ENCODE measurements around the gene LIMS2.

Gene LIMS2

DNA sequence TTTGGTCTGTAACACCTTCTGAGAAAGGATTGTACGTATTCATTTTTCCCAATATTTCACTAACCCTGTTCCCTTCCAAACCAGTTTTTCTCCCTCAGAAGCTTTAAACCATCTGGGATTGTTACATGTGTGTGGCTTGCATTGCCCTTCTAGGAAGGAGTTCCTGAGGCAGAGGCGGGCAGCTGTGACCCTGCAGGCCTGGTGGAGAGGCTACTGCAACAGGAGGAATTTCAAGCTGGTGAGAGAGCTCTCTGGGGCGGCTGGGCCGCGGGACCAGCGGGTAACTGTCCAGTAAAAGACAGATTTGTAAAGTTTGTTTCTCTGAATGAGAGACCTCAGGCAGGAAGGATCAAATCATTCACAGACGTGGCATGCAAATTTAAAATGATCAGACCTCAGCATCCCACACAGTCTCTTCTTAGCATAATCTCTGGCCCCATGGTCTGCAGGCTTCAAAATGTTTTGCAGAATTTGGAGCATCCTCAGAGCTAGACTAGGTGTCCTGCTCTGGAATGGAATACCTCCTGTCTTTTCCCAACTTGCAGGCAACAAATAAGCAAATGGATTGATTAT lies 69.6 kb downstream of the LIMS2 start:
- no peak for DNase-seq (ENCODE audit: low spot score)

DNA sequence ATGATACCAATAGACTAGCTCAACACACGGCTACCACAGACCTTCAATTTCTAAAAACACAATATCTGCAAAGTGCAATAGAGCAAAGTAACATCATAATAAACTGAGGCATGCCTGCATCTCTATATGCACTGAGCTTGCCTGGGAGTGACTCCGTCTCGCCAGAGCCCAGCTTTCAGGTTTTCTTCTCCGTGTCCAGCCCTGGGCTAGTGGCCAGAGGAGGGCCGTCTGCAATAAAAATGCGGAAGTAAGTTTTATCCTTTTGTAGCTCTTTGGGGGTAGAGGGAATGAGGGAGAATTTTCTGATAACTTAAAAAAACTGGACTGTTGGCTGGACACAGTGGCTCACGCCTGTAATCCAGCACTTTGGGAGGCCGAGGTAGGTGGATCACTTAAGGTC lies 70.3 kb downstream of the LIMS2 start:
- no peak for DNase-seq (ENCODE audit: low spot score)

DNA sequence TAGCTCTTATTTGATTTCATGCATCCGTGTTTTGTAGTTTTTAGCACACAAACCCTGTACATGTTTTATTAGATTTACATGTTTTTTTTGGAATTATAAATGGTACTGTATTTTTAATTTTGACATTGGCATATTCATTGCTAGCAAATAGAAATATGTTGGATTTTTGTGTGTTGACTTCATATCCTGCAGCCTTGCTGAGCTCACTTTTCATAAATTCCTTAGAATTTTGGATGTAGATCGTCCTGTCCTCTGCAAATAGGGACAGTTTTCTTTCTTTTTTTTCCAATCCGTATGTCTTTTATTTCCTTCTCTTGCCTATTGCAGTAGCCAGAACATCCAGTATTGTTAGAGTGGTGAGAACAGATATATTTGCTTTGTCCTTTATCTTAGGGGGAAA lies 76.1 kb downstream of the LIMS2 start:
- DNase-seq (ENCODE audit: low spot score) = no peak

- no peak for DNase-seq (ENCODE audit: low spot score)
These were observed 76.6 kb downstream of the LIMS2 start for GRCh38 chr2:127598711-127599110.

DNA sequence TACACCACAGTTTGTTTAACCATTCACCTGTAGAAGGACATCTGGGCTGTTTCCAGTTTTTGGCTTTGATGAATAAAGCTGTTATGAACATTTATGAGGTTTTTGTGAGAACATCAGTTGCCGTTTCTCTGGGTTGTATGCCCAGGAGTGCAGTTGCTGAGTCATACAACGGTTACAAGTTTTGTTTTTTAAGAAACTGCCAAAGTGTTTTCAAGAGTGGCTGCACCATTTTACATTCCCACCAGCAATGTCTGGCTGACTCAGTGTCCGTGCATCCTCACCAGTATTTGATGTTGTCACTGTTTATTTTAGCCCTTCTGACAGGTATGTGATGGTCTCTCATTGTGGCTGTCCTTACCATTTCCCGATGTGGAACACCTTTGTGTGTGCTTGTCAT lies 77.3 kb downstream of the LIMS2 start:
- DNase-seq (ENCODE audit: low spot score) = no peak

DNA sequence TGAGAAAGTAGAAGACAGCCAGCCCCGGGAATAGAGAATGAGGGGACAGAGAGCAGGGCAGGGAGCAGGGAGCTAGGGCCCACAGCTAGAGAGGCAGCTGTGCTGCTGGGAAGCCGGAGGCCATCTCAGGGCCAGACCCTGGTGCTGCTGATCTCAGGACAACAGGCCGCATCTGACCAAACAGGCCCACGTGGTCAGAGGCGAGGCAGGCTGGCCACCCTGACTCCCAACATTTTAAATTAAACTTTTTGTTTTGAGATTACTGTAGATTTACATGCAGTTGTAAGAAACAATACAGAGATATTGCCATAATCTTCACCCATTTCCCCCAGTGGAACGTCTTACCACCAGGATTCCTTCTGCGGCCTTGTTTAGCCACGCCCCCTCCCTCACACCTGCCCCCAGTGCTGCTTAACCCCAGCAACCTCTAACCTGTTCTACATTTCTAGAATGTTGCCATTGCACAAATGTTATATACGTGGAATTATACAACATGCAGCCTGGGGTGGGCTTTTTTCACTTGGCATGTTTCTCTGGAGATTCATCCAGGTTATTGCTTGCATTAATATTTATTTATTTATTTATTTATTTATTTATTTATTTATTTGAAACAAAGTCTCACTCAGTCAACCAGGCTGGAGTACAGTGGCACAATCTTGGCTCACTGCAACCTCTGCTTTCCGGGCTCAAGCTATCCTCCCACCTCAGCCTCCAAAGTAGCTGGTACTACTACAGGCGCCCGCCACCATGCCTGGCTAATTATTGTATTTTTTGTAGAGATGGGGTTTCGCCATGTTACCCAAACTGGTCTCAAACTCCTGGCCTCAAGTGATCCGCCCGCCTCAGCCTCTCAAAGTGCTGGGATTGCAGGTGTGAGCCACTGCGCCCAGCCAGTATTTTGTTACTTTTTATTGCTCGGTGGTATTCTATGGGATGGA lies 78.0 kb downstream of the LIMS2 start:
- DNase-seq (ENCODE audit: low spot score) = no peak

DNA sequence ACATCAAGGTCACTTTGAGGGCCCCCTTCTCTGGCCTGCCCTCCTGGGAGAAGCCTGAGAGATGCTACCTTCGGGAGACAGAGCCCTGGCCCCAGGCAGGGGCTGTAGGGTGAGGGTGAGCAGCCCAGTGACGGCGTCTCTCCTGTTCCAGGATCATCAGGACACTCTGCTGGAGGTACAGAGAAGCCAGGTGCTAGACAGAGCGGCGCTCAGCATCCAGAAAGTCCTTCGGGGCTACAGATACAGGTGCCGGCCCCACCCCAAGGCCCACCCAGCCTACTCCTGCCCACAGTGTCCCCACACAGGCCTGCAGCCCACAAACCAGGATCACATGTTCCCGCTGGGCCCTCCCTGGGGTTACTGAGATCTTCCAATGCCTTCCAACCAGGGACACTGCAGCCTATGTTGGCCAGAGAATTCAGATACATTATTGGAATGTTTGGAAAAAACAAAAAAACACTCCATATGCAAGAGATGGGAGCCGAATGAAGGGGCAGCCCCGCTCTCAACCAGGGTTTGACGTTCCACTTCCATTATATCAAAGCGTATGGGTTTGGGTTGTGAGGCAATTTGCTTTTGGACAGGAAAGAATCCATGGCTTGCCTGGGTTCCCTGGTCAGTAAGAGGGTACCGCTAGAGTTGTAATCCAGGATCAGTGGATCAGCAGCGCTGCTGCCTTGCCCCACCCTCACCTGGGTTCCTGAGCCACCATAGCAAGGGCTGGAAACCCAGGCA lies 78.9 kb downstream of the LIMS2 start:
- DNase-seq (ENCODE audit: low spot score) = no peak

DNA sequence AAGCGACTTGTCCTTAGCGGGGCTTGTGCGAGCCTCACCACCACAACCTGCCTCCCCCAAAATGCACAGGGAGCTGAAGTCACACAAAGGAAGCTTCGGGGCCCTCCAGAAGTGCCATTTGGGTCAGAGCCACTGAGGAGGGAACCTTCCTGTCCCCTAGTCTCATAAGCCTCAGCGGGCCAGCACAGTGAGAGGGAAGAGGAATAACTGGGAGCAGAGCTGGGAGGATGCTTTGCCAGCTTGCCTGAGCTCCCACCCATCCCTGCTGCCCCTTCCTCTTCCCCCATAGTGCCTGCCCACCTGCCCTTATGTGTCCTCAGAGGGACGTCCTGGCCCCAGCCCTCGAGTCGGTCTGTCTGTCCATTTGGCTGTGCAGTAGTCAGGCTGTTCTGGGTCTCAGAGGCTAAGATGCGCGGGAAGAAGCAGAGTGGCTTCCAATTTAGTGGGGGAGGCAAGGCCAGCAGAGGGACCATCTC lies 81.2 kb downstream of the LIMS2 start:
- DNase-seq (ENCODE audit: low spot score) = no peak

GRCh38 chr2:127593228-127594115 lies 81.9 kb downstream of the LIMS2 start:
- no peak for DNase-seq (ENCODE audit: low spot score)

DNA sequence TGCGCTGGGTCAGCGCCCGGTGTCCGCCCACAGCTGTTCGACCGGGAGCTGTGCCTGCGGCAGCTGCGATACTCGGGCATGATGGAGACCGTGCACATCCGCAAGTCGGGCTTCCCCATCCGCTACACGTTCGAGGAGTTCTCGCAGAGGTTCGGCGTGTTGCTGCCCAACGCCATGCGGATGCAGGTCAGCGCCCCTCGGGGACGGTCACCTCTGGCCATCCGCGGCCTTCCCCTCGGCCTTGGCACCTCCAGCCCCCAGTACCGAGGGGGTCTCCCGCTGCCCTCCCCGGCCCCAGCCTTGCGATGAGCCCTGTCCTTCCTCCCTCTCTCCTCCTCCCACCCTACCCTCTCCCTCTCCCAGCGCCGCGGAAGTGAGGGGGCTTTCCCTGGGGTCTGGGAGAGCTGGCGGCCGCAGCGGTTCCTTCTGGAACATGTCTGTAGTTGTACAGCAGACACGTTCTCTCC lies 82.5 kb downstream of the LIMS2 start:
- no peak for DNase-seq (ENCODE audit: low spot score)

- DNase-seq (ENCODE audit: low spot score) = peak; percentile 93
These were observed 84.0 kb downstream of the LIMS2 start for GRCh38 chr2:127591221-127591923.

DNA sequence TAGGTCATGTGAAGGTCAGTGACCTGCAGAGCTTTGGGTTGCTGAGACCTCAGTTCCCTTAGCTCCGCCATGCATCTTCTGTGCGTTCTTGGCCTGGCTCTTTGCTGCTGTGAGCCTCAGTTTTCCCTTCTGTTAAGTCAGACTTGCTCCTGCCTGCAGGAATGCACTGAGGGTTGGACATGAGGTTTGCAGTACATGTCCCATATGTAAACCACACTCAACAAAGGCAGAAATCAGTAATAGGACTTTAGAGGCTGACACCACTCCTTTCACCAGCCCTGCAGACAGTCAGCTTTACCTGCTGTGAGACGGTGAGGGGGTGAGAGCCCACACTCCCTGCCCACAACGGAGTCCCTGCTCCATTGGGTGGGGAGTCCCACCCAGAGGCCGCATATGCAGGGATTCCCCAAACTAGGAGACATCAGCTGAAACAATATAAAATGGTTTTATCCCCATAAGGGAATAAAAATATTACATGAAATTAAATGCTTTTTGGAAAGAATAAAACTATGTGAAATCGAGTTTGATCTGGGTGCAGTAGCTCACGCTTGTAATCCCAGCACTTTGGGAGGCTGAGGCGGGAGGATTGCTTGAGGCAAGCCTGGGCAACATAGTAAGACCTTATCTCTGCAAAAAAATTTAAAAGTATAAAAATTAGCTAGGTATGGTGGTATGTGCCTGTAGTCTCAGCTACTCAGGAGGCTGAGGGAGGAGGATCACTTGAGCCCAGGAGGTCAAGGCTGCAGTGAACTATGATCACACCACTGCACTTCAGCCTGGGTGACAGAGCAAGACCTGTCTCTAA lies 84.7 kb downstream of the LIMS2 start:
- DNase-seq (ENCODE audit: low spot score) = no peak

- DNase-seq (ENCODE audit: low spot score) = no peak
These were observed 85.5 kb downstream of the LIMS2 start for GRCh38 chr2:127589841-127590240.

DNA sequence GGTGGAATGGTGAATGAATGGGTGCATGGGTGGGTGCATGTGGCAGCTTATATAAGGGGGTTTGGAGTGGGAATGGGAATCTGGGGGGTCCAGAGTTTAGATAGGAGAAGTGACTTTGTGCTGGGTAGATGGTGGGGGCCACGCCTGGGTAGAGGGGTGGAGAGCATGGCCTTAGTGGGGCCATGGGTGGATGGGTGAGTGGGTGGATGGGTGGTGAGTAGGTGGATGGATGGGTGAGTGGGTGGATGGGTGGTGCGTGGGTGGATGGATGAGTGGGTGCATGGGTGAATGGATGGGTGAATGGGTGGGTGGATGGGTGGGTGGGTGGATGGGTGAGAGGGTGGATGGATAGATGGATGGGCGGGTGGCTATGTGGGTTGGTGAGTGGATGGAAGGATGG lies 86.0 kb downstream of the LIMS2 start:
- DNase-seq (ENCODE audit: low spot score) = no peak
